NB4 (cell line): ENCODE results near the gene SGTA.

Experiments
- POLR2A ChIP-seq: IDR thresholded peaks from 2 replicates; pipeline ENCODE4 v1.6.1; 2011; ENCODE audit warnings: mild to moderate bottlenecking; ENCODE audit not compliant: insufficient read length; ENCODE audit errors: extremely low read depth
- TF ChIP-seq, protein P1 (sequence below): IDR thresholded peaks from one replicate; pipeline ENCODE4 v1.5.1; 2012; ENCODE audit warnings: low read depth, low read length
- TF ChIP-seq, protein P2 (sequence below): IDR thresholded peaks from 2 replicates; pipeline ENCODE4 v1.6.1; 2011; ENCODE audit warnings: low read depth, low read length

- TF ChIP-seq, protein P1, sequence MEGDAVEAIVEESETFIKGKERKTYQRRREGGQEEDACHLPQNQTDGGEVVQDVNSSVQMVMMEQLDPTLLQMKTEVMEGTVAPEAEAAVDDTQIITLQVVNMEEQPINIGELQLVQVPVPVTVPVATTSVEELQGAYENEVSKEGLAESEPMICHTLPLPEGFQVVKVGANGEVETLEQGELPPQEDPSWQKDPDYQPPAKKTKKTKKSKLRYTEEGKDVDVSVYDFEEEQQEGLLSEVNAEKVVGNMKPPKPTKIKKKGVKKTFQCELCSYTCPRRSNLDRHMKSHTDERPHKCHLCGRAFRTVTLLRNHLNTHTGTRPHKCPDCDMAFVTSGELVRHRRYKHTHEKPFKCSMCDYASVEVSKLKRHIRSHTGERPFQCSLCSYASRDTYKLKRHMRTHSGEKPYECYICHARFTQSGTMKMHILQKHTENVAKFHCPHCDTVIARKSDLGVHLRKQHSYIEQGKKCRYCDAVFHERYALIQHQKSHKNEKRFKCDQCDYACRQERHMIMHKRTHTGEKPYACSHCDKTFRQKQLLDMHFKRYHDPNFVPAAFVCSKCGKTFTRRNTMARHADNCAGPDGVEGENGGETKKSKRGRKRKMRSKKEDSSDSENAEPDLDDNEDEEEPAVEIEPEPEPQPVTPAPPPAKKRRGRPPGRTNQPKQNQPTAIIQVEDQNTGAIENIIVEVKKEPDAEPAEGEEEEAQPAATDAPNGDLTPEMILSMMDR: no peak
- TF ChIP-seq POLR2A: no peak
- TF ChIP-seq, protein P2, sequence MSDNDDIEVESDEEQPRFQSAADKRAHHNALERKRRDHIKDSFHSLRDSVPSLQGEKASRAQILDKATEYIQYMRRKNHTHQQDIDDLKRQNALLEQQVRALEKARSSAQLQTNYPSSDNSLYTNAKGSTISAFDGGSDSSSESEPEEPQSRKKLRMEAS: no peak
Observed at GRCh38 chr19:2761309-2761677, 21.8 kb downstream of the SGTA start.
